ENCODE data around the gene JARID2. TPM values are rescaled to one million over a fixed set of nuclear protein-coding genes. Genes with fewer than 3 reads are reported as not detected.

JARID2 gene
- total RNA-seq, 1 donor from 2014 or later = 24.2 TPM

DNA sequence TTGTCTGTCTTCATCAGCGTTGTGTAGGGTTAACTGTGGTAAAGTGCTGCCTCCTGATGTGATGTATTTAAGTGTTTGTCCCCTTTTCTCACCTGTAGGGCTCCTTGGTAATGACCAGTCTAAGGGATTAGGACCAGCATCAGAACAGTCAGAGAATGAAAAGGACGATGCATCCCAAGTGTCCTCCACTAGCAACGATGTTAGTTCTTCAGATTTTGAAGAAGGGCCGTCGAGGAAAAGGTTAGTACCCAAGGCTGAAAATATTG lies 164.2 kb downstream of the JARID2 start:
- Mint-ChIP-seq H3K9me3 (ENCODE audit: unreplicated experiment) (no peaks in the 10 kb centered on the region), H3K4me3 (ENCODE audit: unreplicated experiment) (no peak overlapping the region), H3K36me3 (ENCODE audit: low read depth, unreplicated experiment) (peaks cover 2% of the 10 kb centered on the region), H3K4me1 (ENCODE audit: low read depth, unreplicated experiment) (peaks cover 26% of the 10 kb centered on the region), H3K27me3 (ENCODE audit: low read depth, unreplicated experiment) (no peaks in the 10 kb centered on the region), H3K27ac (ENCODE audit: unreplicated experiment) (no peak overlapping the region)
- no peak overlapping the region for H2AFZ ChIP-seq (ENCODE audit: low read depth, low read length)
- DNase-seq (ENCODE audit: low read depth) = no peak
- H3K9me3 ChIP-seq (ENCODE audit: insufficient read depth, low read depth, low read length) = no peaks in the 10 kb centered on the region
- H3K9ac ChIP-seq (ENCODE audit: low read length) = no peak overlapping the region
- peaks cover 89% of the 10 kb centered on the region for H4K20me1 ChIP-seq (ENCODE audit: insufficient read depth, low read length)
- peaks cover 65% of the 10 kb centered on the region for H3K79me2 ChIP-seq (ENCODE audit: insufficient read depth, low read length)
- peaks cover 3% of the 10 kb centered on the region for H3K4me1 ChIP-seq (ENCODE audit: insufficient read depth, low read length)
- no peak for FAIRE-seq
- no peak overlapping the region for H3K4me2 ChIP-seq (ENCODE audit: low read length)
- H3K27me3 ChIP-seq (ENCODE audit: insufficient read depth, low read length) = no peaks in the 10 kb centered on the region
- no peak overlapping the region for H3K27ac ChIP-seq (ENCODE audit: low read depth, low read length)
- TF ChIP-seq EZH2 (IDR thresholded peaks at IDR 0.05; ENCODE audit: insufficient read depth, low read length) = no peak
- TF ChIP-seq, protein P1, sequence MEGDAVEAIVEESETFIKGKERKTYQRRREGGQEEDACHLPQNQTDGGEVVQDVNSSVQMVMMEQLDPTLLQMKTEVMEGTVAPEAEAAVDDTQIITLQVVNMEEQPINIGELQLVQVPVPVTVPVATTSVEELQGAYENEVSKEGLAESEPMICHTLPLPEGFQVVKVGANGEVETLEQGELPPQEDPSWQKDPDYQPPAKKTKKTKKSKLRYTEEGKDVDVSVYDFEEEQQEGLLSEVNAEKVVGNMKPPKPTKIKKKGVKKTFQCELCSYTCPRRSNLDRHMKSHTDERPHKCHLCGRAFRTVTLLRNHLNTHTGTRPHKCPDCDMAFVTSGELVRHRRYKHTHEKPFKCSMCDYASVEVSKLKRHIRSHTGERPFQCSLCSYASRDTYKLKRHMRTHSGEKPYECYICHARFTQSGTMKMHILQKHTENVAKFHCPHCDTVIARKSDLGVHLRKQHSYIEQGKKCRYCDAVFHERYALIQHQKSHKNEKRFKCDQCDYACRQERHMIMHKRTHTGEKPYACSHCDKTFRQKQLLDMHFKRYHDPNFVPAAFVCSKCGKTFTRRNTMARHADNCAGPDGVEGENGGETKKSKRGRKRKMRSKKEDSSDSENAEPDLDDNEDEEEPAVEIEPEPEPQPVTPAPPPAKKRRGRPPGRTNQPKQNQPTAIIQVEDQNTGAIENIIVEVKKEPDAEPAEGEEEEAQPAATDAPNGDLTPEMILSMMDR (IDR thresholded peaks at IDR 0.05; ENCODE audit: insufficient read depth, low read depth, low read length) = no peak
- no peak overlapping the region for H3K4me3 ChIP-seq (ENCODE audit: insufficient read depth, low read depth, low read length)
- peaks cover 4% of the 10 kb centered on the region for H3K36me3 ChIP-seq (ENCODE audit: insufficient read depth, low read length)

DNA sequence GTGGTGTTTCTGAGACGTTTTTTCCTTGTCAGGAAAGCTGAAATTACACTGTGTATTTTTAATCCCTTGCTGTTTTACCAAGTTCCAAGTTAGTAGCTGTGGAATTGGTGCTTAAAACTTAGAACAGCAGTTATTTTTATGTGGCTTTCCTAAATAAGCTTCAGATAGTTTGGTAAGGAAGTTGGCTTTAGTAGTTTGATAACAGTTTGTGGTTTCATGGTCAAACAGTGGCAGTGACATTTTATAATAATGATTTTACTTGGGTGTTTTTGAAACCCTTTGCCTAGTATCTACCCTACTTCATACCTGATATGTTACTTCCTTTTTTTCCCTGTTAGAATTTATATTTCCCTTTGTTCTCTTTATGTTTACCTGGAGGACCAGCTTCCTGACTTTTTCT lies 164.9 kb downstream of the JARID2 start:
- Histone ChIP-seq H4K20me1 (ENCODE audit: insufficient read depth, low read length) (peaks cover 82% of the 10 kb centered on the region), H3K27me3 (ENCODE audit: insufficient read depth, low read length) (no peaks in the 10 kb centered on the region), H3K9me3 (ENCODE audit: insufficient read depth, low read depth, low read length) (no peaks in the 10 kb centered on the region), H3K27ac (ENCODE audit: low read depth, low read length) (no peak overlapping the region), H3K4me3 (ENCODE audit: insufficient read depth, low read depth, low read length) (no peak overlapping the region), H3K79me2 (ENCODE audit: insufficient read depth, low read length) (peaks cover 58% of the 10 kb centered on the region), H3K4me1 (ENCODE audit: insufficient read depth, low read length) (peaks cover 3% of the 10 kb centered on the region), H3K4me2 (ENCODE audit: low read length) (no peak overlapping the region), H3K36me3 (ENCODE audit: insufficient read depth, low read length) (peaks cover 4% of the 10 kb centered on the region), H2AFZ (ENCODE audit: low read depth, low read length) (no peak overlapping the region), H3K9ac (ENCODE audit: low read length) (no peak overlapping the region)
- peaks cover 2% of the 10 kb centered on the region for H3K36me3 Mint-ChIP-seq (ENCODE audit: low read depth, unreplicated experiment)
- no peaks in the 10 kb centered on the region for H3K9me3 Mint-ChIP-seq (ENCODE audit: unreplicated experiment)
- DNase-seq (ENCODE audit: low read depth) = no peak
- H3K27me3 Mint-ChIP-seq (ENCODE audit: low read depth, unreplicated experiment) = no peaks in the 10 kb centered on the region
- TF ChIP-seq, protein P1 (IDR thresholded peaks at IDR 0.05; ENCODE audit: insufficient read depth, low read depth, low read length) = no peak
- TF ChIP-seq EZH2 (IDR thresholded peaks at IDR 0.05; ENCODE audit: insufficient read depth, low read length) = no peak
- no peak overlapping the region for H3K27ac Mint-ChIP-seq (ENCODE audit: unreplicated experiment)
- FAIRE-seq = no peak
- H3K4me3 Mint-ChIP-seq (ENCODE audit: unreplicated experiment) = no peak overlapping the region
- H3K4me1 Mint-ChIP-seq (ENCODE audit: low read depth, unreplicated experiment) = peaks cover 20% of the 10 kb centered on the region

DNA sequence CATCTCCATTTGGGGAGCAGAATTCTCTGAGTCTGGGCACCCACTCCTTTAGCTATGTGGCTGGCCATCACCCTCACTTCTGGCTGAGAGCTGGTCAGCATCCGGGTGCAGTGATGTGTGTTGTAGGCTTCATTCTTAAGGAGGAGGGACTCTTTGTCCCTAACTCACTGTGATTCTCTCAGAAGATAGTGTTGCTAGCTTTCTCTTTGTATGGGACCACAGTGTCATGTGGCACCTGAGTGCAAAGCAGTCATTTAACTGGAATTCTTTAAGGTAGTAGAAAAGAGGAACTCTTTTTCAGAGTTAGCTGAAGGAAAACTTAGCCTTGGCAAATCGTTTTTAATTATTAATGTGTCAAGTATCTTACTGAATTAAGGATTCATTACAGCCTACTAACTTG lies 165.9 kb downstream of the JARID2 start:
- Mint-ChIP-seq H3K36me3 (ENCODE audit: low read depth, unreplicated experiment) (peaks cover 4% of the 10 kb centered on the region), H3K4me1 (ENCODE audit: low read depth, unreplicated experiment) (peaks cover 20% of the 10 kb centered on the region), H3K9me3 (ENCODE audit: unreplicated experiment) (no peaks in the 10 kb centered on the region), H3K27me3 (ENCODE audit: low read depth, unreplicated experiment) (no peaks in the 10 kb centered on the region), H3K27ac (ENCODE audit: unreplicated experiment) (no peak overlapping the region), H3K4me3 (ENCODE audit: unreplicated experiment) (no peak overlapping the region)
- no peak overlapping the region for H2AFZ ChIP-seq (ENCODE audit: low read depth, low read length)
- no peak overlapping the region for H3K9ac ChIP-seq (ENCODE audit: low read length)
- TF ChIP-seq, protein P1 (IDR thresholded peaks at IDR 0.05; ENCODE audit: insufficient read depth, low read depth, low read length) = no peak
- no peak for TF ChIP-seq EZH2 (IDR thresholded peaks at IDR 0.05; ENCODE audit: insufficient read depth, low read length)
- no peak overlapping the region for H3K4me2 ChIP-seq (ENCODE audit: low read length)
- H3K9me3 ChIP-seq (ENCODE audit: insufficient read depth, low read depth, low read length) = no peaks in the 10 kb centered on the region
- H4K20me1 ChIP-seq (ENCODE audit: insufficient read depth, low read length) = peaks cover 76% of the 10 kb centered on the region
- peaks cover 4% of the 10 kb centered on the region for H3K36me3 ChIP-seq (ENCODE audit: insufficient read depth, low read length)
- no peak overlapping the region for H3K4me3 ChIP-seq (ENCODE audit: insufficient read depth, low read depth, low read length)
- peaks cover 3% of the 10 kb centered on the region for H3K4me1 ChIP-seq (ENCODE audit: insufficient read depth, low read length)
- H3K79me2 ChIP-seq (ENCODE audit: insufficient read depth, low read length) = peaks cover 50% of the 10 kb centered on the region
- no peaks in the 10 kb centered on the region for H3K27me3 ChIP-seq (ENCODE audit: insufficient read depth, low read length)
- FAIRE-seq = no peak
- no peak overlapping the region for H3K27ac ChIP-seq (ENCODE audit: low read depth, low read length)
- DNase-seq (ENCODE audit: low read depth) = no peak
